Vagina (tissue), 2 donors: ENCODE results near the gene PHF14.

ENCODE experiments used
- POLR2A ChIP-seq, 2 donors: fragments of 450-650 bp; IDR thresholded peaks; one replicate each; pipeline ENCODE4 v1.6.1; 2017; ENCODE audit warnings: antibody characterized with exemption in 2 of 2, mild to moderate bottlenecking in 2 of 2, moderate library complexity in 2 of 2
- POLR2AphosphoS5 ChIP-seq, 2 donors: sonication (generic); formaldehyde crosslinking; IDR thresholded peaks; one replicate each; pipeline ENCODE4 v1.9.0; 2017; ENCODE audit warnings: antibody characterized with exemption in 2 of 2, mild to moderate bottlenecking in 2 of 2, low read depth in 1 of 2; ENCODE audit not compliant: insufficient read depth in 1 of 2
- TF ChIP-seq, protein P1 (sequence below), 3 experiments: fragments of 450-650 bp in 2 of 3; fragments of 200-600 bp in 1 of 3; sonication (generic) in 1 of 3; IDR thresholded peaks; one replicate each; pipeline ENCODE4 v1.5.1; 2017 to 2019; ENCODE audit warnings: antibody characterized with exemption in 3 of 3, mild to moderate bottlenecking in 2 of 3, moderate library complexity in 2 of 3

DNA sequence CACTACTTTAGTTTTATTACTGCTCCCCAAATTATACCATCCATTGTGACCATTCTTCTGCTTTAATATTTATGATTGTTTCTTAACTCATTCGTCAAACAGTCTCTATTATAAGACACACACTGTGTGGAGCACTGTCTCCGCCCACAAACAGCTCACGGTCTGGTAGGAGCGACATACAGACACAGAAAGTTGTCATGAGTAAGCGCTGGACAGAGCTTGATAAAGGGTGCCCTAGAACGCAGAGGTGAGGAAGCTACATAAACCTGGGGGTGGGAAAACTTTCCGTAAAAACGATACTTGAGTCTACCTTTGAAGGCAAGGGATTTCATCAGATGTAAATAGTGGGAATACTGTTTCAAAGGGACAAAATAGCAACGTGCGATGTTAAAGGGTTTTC, 207.9 kb downstream of the PHF14 start:
- TF ChIP-seq POLR2A (IDR thresholded peaks at IDR 0.05) (no peak), POLR2AphosphoS5 (IDR thresholded peaks at IDR 0.05; ENCODE audit: insufficient read depth in 1 of 2, low read depth in 1 of 2) (no peak)
- TF ChIP-seq, protein P1, sequence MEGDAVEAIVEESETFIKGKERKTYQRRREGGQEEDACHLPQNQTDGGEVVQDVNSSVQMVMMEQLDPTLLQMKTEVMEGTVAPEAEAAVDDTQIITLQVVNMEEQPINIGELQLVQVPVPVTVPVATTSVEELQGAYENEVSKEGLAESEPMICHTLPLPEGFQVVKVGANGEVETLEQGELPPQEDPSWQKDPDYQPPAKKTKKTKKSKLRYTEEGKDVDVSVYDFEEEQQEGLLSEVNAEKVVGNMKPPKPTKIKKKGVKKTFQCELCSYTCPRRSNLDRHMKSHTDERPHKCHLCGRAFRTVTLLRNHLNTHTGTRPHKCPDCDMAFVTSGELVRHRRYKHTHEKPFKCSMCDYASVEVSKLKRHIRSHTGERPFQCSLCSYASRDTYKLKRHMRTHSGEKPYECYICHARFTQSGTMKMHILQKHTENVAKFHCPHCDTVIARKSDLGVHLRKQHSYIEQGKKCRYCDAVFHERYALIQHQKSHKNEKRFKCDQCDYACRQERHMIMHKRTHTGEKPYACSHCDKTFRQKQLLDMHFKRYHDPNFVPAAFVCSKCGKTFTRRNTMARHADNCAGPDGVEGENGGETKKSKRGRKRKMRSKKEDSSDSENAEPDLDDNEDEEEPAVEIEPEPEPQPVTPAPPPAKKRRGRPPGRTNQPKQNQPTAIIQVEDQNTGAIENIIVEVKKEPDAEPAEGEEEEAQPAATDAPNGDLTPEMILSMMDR (IDR thresholded peaks at IDR 0.05) = no peak
